Subcutaneous adipose tissue (tissue), 4 donors: Measurements from ENCODE around the gene RAB11A. TPM values are rescaled to one million over a fixed set of nuclear protein-coding genes. Genes with fewer than 3 reads are reported as not detected.

Experiments
- CTCF ChIP-seq: fragments of 450-650 bp; IDR thresholded peaks from one replicate; pipeline ENCODE4 v1.5.1; 2016; ENCODE audit warnings: low read depth, mild to moderate bottlenecking, control low read depth, antibody characterized with exemption, moderate library complexity
- total RNA-seq, 4 donors: library from RNA; depleted of rRNA; stranded (reverse); fragments of >200 nt; gene quantifications; one replicate each; pipeline ENCODE4 v1.1.0, GENCODE V29; 2016

The RAB11A gene
- total RNA-seq, 4 donors from 2014 or later = 121 to 283 (median 143) TPM

GRCh38 chr15:65847989-65848388 is 21.3 kb upstream of the RAB11A start:
- TF ChIP-seq CTCF = no peak

DNA sequence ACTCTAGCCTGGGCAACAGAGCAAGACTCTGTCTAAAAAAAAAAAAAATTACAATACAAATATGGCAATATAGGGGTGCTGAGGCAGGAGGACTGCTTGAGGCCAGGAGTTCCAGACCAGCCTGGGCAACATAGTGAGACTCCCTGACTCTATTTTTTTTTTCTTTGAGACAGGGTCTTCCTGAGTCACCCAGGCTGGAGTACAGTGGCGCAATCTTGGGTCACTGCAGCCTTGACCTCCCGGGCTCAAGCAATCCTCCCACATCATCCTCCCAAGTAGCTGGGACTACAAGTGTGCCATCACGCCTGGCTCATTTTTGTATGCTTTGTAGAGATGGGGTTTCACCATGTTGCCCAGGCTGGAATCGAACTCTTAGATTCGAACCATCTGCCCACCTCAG is 17.3 kb upstream of the RAB11A start:
- no peak for TF ChIP-seq CTCF

DNA sequence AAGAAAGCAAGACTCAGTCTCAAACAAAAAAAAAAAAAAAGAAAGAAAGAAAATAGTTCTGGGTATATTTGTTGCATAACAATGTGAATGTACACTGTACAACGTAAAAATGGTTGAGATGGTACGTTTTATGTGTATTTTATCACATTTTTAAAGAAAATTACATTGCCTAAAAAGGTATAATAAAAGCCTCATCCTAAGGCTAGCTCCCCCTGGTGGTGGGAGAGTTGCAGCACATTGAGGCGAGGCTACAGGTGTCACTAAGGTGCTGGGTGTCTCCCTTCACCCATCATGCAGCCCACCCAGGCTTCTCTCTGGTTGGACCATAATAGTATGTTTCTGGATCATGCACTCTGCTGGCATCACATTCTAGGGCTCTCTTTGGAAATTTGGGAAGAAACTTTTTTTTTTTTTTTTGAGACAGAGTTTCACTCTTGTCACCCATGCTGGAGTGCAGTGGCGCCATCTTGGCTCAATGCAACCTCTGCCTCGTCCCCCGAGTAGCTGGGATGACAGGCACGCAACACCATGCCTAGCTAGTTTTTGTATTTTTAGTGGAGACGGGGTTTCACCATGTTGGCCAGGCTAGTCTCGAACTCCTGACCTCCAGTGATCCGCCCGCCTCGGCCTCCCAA is 12.4 kb upstream of the RAB11A start:
- TF ChIP-seq CTCF = no peak

DNA sequence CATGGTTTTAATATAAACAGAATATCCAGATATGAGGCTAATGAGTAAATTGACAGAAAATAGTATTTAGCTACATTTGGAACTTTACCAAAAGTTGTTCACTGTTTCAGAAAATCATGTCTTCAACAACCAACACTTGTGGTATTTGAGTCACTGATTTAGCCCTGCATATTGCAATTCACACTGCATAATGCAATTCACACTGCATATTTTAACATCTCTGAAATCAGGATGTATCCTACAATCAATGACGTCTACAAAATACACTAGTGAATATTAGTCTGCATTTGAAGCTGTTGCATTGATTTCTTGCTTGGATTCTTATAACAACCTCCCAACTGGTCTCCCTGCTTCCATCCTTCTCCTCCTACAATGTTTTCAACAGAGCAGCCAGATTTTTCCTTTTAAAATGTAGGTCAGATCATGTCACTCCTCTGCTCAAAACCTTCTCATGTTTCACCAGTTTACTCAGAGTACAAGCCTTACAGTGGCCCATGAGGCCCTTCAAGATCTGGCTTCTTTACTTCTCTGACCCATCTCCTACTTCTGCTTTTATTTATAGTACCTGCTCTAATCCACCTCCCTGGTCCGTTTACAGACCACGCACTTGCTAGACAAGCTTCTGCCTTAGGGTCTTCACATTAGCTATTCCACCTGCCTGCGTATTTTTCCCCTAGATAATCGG is 11.4 kb upstream of the RAB11A start:
- no peak for TF ChIP-seq CTCF

GRCh38 chr15:65862682-65863081 is 6.6 kb upstream of the RAB11A start:
- TF ChIP-seq CTCF = no peak

DNA sequence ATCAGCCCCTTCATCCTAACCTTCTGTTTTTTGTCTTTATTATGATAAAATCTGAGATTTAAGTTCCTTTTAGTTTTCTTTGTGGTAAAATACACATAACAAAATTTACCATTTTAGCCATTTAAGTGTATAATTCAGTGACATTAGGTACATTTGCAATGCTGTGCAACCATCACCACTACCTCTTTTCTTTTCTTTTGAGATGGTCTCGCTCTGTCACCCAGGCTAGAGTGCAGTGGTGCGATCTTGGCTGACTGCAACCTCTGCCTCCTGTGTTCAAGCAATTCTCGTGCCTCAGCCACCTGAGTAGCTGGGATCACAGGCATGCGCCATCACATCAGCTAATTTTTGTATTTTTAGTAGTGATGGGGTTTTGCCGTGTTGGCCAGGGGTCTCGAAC is 6.2 kb upstream of the RAB11A start:
- no peak for TF ChIP-seq CTCF

GRCh38 chr15:65867244-65867643 is 2.0 kb upstream of the RAB11A start:
- TF ChIP-seq CTCF = no peak
